GM18868 (cell line): ENCODE measurements around the gene PARP12.

Experiments
- ATAC-seq: cut with Tn5 transposase; IDR thresholded peaks from one replicate; pipeline ENCODE4 v1.9.1; 2021; ENCODE audit warnings: mild to moderate bottlenecking, moderate library complexity; ENCODE audit not compliant: unreplicated experiment

The PARP12 gene

DNA sequence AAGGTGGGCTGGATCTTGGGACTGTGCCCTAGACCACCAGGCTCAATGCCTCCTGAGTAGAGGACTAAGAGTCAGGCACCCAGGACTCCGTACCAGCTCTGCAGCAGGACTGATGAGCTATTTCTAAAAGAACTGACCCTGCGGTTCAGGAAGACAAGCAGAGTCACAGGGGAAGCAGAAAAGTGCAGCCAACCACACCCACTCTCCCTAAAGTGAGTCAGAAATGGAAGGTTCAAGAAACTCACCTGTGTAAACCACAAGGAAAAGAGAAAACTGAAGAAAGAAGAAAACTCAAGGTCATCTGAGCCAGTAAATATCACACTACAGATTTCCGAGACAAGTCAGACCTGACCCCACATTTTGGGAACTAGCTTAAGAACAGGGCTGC is 2.5 kb downstream of the PARP12 start:
- ATAC-seq: no peak

DNA sequence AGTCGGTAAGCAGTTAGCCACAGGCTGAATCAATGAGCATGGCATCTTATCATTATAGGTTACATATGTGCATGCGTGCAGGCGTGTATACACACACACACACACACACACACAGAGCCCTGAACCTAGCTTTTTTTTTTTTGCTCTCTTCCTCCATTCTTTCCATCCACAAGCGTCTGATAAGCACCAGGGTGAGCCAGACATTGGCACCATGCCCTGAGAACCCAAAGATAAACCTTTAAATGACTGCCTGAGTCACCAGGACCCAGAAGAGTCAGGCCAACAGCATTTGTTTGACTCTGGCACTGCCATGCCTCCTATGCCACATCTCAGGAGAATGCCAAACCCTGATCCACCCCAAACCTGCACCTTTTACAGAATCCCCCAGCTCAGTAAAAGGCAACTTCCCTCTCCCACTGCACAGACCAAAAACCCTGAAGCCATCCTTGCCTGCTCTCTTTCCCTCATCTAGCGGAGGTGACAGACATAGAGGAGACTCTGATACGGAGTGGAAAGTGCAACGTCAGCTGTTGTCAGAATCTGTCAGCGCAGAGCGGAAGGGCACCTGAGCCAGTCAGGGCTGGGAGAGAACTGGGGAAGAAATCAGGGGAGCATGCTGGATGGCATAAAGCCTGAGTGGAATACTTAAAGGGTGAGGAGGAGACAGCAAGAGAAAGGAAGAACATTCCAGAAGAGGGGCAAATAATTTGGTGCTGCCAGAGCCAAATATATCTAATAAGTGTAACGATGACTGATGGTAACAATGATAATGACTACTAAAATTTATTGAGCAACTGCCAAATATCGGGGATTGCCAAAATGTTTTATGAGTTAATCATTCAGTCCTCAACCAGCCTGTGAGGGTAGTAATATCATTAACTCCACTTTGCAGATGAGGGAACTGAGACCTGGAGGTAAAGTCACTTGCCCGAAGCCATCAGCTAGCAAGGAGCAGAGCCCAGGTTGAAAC is 3.2 kb downstream of the PARP12 start:
- ATAC-seq: no peak

DNA sequence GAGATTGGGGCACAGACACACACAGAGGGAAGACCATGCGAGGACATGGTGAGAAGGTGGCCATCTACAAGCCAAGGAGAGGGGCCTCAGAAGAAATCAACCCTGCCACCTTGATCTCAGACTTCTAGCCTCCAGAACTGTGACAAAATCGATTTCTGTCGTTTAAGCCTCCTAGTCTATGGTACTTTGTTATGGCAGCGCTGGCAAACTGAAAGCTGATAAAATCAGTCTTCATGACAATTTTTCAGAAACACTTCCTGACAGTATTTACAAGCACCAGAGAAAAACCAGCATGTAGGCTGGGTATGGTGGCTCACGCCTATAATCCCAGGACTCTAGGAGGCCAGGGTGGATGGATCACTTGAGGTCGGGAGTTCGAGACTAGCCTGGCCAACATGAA is 4.2 kb downstream of the PARP12 start:
- ATAC-seq: no peak

DNA sequence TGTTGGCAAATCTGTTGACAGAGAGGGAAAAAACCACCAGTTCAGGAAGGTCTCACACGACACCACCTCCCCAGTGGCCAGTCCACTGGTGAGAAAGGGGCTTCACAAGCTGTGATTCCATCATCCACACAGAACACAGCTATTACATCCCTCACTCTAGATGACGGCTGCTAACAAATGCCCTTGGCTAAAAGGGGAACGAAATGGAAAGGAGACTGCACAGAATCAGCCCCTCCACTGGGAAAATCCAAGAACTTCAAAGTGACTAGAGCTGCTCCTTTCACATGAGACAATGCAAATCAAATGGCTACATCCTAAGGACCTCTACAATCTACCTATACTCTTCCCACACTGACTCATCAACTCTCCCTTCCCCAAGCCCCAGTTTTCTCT is 5.6 kb downstream of the PARP12 start:
- ATAC-seq: no peak

DNA sequence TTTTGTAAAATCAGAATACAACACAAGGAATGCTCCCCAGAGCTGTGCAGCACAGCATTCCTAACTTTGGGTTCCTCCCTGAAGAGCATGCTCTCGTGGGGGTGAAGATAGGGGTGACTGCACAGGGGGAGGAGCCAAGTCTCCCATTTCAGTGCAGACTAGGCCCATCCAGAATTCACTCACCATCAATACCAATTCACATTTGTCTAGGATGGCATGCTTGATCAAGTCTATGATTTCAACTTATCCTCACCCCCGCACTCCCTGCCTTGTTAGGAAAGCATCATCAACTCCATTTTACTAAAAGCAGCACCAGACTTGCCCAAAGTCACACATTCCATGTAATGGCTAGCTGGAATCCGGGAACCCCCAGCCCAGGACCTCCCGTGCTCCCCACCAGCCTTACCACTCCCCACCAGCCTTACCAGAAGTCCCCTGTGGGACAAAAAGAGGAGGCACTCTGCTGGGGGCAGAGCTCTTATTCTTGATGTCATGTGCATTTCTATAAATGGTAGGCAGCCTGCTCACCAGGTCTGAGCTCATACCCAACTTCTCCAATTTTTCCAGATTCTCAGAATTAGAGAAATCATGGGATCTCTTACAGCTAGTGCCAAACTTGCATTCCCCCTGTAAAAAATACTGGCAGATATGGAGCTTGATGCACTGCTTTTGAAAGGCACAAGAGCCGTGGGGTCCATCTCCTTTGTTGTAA is 6.2 kb downstream of the PARP12 start:
- no peak for ATAC-seq

DNA sequence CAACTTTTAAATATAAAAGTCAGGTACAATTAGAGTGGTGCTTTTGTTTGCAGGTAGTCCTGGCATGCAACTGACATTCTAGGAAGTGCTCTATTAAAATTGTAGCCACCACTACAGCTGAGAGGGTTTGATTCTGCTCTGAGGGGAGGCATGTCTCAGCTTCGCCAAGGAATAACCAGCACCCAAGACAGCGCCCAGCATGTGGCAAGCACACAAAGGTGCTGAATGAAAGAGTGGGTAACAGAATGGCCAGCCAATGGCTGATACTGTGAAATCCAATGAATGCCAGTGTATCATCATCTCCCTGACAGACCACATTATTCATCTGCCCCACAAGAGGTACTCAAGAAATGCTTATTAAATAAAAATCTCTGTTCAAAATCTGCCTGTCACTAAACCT is 6.9 kb downstream of the PARP12 start:
- ATAC-seq: no peak

DNA sequence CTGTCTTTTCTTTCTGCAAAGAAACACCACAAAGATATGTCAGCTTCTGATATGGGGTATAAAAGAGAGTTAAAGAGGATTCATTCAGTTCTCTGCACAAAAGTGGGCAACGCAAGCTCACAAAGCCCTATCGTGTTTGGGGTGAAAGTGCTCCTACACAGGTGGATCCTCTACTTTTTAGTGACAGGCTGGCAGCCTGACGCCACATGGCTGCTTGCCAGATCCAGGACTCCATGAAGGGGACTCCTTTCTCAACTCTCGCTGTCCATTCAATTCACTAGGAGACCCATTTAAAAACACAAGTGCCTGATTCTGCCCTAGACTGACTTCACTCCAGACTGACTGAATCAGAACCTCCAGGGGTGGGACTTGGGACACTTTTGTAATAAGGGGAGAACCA is 8.0 kb downstream of the PARP12 start:
- ATAC-seq: no peak

DNA sequence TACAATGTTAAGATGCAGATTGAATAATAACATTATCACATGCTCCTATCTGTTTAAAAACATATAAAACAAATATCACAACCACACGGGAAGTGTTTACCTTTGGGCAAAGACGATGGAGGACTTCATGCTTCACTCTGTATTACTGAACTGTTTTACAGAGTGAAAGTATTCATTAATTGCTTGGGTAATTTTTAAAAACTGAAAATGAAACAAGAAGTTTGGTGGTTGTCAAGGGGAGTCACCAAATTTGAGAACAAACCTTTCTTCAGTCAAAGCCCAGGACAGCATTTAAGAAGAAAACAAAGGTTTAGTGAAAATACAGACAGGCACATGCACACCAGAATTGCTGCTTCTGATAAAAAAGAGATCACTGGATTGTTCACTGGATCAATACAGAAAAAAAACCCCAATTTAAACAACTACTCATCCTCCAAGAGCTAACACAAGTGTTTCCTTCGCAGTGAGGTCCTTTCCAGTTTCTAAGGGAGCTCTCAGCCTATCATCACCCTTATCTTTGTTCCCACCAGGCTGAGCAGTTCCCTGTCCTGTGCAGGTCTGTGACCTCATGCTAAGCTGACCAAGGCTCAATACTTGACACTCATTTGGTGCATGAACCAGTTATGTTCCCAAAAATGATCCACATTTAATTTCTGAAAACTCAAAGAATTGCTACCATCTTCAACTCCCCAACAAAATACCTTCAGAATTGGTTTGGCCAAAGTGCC is 8.8 kb downstream of the PARP12 start:
- ATAC-seq: peak; percentile 89

DNA sequence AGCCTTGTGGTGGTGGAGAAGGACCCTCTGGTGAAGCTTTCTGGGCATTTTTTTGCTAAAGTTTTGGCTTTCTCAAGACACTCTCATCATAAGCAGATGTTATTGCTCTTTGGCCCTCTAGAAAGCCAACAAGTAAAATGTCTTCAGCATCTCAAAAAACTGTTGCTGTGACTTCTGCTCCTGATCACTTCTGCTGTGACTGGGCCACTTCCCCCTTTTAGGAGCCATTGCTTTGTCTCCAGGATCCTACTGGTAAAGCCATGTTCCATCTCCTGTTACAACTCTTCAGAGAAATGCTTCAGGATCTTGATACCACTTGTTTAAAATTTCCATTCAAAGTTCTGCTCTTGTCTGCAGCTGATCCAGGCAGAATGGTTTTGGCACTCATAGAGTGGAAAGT is 10.9 kb downstream of the PARP12 start:
- ATAC-seq: no peak

DNA sequence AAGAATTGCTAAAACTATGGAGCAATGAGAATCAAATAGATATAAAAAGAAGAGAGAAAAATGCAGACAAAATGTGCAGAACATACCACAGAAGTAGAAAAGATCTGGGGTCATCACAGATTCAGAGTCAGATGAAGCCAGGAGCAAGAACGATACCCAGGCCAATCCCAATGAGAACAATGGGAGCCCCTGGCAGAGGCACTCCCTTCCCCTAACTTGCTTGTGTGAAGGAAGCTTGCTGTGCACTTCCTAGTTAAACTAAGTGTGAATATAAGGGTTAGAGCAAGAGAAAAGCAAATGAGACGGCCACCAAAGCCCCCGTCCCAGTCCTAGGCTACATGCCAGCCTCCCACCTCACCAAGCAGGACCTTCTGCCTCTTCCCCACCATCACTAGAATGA is 12.7 kb downstream of the PARP12 start:
- no peak for ATAC-seq

DNA sequence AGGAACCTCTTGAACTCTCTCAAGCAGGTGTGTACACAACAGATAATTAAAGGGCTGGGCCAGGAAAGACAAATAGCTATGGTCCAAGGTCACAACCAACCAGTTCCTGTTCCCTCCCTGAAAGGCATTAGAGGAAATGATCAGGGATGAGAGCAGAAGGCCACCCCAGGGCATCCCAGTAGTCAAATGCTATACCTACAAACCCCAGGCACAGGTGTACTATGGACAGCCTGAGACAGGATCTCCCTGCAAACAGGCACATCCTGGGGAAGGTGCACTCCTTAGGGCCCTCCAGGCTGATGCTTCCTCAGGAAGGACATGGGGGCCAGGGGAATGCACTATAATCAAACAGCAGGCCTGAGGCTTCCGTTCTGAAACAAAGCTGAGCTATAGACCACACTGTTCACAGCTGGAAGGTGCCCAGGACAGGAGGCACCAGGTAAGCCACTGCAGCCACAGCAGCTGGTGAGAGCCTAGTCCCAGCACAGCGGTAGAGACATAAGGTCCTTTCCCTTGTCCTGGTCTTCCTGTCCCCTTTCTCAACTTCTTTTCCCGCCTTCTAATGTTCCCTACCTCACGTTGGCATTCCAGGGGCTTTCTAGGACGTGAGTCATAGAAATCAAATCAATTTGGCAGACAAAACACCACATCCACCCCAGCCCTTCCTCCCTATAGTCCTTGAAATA is 13.3 kb downstream of the PARP12 start:
- ATAC-seq: no peak

DNA sequence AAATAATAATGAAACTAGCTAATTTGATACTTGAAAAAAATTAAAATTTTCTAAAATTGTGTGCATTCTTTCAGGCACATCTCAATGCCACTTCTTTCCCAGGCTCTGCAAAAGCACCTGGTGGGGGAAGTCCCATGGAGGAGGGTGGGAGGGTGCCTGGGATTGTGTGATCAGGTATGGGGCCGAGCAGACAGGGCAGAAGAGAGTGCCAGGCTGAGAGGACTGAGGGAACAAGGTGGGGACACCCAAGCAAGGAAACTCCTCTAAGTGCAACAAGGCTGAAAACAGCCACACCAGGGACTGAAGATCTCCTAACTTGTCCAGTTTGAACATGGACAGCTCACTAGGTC is 13.8 kb downstream of the PARP12 start:
- no peak for ATAC-seq

DNA sequence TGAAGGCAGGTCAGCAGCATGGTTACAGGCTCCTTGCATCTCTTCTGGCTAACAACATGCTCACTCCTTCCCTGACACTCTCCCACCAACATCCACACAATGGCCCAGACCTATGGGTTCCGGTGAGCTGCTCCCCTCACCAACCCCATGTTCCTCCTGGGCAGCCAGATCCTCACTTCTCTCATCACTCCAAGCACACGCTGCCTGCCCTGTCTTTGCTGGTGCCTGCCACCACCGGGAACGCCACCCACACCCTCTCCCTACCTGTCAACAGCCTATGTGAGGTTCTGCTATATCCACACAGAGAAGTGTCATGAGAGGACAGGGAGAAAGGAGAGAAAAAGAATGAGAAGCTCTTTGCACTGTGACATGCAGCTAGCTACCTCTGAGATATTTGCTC is 14.6 kb downstream of the PARP12 start:
- no peak for ATAC-seq

DNA sequence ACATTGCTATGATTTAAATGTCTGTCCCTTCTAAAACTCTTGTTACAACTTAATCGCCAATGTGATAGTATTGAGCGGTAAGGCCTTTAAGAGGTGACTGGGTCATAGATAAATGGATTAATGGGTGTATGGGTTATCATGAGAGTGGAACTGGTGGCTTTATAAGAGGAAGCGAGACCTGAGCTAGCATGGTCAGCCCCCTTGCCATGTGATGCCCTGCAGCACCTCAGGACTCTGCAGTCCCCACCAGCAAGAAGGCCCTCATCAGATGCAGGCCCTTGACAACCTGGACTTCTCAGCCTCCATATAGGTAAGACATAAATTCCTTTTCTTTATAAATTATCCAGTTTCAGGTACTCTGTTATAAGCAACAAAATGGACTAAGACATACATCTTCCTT is 15.6 kb downstream of the PARP12 start:
- ATAC-seq: no peak

DNA sequence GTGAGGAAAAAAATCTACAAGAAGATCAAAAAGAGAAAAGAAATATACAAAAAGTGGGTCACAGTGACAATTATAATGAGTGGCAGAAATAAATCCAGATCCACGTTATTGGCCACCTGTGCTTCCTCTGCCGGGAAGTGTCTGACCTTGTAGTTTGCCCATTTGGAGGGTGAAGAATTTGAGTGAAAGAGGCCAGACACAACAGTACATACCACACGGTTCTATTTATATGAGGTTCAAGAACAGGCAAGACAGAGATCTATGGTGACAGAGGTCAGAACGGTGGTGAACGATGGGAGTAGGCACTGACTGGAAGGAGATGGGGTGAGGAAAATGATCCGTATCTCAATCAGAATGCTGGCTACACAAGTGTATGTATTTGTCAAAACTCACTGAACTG is 17.1 kb downstream of the PARP12 start:
- no peak for ATAC-seq

DNA sequence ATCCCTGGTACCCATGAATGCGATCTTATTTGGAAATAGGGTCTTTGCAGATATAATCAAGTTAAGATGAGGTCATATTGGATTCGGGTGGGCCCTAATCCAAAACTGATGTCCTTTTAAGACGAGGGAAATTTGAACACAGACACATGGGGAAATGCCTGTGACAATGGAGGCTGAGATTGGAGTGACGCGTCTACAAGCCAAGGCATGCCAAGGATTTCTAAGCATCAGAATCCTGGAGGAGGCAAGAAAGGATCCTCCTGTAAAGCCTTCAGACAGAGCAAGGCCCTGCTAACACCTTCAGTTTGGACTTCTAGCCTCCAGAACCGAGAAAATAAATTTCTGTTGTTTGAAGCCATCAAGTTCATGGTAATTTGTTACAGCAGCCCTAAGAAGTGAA is 18.5 kb downstream of the PARP12 start:
- no peak for ATAC-seq

DNA sequence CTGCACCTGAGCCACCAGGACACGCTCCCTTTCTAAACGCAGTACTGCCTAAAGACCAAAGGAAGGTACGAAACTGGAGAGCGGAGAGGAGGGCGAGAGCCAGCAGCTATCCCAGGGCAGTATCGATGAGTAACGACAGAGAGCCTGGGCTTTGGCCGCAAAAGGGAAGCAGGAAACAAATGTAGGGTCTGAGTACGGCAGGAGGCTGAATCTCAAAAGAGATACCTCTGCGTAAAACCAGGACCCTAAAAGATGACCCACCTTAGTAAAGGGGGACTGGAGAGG is 20.4 kb downstream of the PARP12 start:
- no peak for ATAC-seq

DNA sequence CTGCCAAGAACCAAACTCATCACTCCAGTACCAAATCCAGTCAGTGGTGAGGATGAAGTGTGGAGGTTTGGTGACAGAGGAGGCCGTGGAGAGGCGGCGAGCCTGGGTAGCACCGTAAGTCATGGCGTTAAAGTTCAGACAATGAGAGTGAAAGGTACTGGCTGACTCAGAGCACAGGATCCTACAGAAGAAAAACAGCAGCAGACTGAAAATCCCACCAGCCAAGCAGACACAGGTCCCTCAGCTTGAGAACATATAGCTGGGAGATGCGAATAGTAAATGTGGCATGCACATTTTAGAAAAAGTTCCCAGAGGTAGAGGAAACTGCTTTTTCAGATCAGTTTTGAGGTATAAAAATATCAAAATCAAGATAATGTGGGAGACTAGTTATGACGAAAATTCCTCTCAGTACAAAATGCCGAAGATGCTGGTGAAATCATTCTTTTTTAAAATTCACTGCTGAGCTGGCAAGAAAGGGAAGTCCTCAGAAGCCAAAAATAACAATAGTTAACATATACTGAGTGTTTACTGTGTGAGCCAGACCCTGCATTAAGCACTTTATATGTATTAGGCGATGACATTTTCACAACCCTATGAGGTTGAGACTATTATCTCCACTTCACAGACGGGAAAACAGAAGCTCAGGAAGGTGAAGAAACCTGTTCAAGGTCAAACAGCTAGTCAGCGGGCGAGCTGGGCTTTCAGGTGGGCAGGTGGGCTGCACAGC is 20.9 kb downstream of the PARP12 start:
- no peak for ATAC-seq

DNA sequence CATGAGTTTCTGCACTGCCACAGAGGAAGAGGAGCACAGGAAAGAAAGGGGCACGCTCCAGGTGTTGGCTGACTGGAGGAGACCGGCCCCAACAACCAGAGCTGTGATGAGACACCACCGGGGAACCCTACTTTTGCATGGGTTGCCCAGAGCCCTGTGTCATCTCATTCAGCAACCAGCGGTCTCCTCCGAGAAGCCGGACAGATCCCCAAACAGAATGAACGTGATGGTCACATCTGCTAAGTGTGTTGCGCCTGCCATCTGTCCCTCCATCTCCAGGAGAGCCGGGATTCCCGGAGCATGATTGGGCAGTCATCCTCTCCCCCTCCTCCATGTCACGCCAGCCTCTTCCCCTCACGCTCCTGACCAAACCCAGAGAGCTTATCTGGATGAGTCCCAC is 22.9 kb downstream of the PARP12 start:
- ATAC-seq: no peak

DNA sequence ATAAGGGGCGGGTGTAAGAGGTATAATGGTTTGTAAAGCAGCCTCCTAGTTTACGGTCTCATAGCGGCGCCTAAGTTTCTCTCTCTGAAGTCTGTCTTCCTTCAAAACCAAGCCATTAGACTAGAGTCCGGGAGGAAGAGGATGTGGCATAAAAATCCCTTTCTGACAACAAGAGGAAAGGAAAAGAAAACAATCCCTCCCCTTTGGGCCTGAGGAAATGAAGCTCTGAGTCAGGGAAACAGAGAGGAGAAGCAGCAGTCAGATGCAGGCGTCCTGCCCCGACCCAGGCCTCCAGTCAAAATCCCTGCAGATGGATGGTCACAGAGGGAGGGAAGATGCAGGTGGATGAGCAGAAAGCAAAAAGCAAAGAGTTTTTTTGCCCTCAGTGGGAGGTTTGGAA is 23.7 kb downstream of the PARP12 start:
- ATAC-seq: no peak
